Loucy (cell line): ENCODE results near the gene PROM2.
"Not testable (repeated sequence)": the region's sequence is repeated elsewhere in the genome, so short reads cannot be mapped to it uniquely, and the experiment has no call there.

Experiments used
- H2AFZ ChIP-seq: fragments of 200-600 bp; sonication (generic); 2 replicates; pipeline ENCODE4 v1.6.0; 2016; ENCODE audit warnings: antibody characterized with exemption, mild to moderate bottlenecking, low read length, moderate library complexity
- H3F3A ChIP-seq: fragments of 200-600 bp; 2 replicates; pipeline ENCODE4 v1.6.0; 2016; ENCODE audit warnings: antibody characterized with exemption, low read depth, mild to moderate bottlenecking
- H3K27me3 ChIP-seq: fragments of 200-600 bp; sonication (generic); 2 replicates; pipeline ENCODE4 v1.6.1; 2014; ENCODE audit warnings: low read length, mild to moderate bottlenecking; ENCODE audit not compliant: insufficient read depth, poor library complexity, severe bottlenecking
- H3K36me3 ChIP-seq: fragments of 200-600 bp; sonication (generic); 2 replicates; pipeline ENCODE4 v1.6.1; 2016; ENCODE audit warnings: low read length; ENCODE audit not compliant: insufficient read depth
- H3K4me1 ChIP-seq: fragments of 200-600 bp; sonication (generic); 2 replicates; pipeline ENCODE4 v1.5.1; 2014; ENCODE audit warnings: low read length, mild to moderate bottlenecking; ENCODE audit not compliant: insufficient read depth, poor library complexity, severe bottlenecking
- H3K4me2 ChIP-seq: fragments of 200-600 bp; sonication (generic); 2 replicates; pipeline ENCODE4 v1.6.0; 2014; ENCODE audit warnings: antibody characterized with exemption, low read length, low read depth, mild to moderate bottlenecking; ENCODE audit not compliant: poor library complexity, severe bottlenecking
- H3K4me3 ChIP-seq: fragments of 200-600 bp; sonication (generic); 2 replicates; pipeline ENCODE4 v1.5.1; 2014; ENCODE audit warnings: low read length, mild to moderate bottlenecking, mixed read lengths; ENCODE audit not compliant: poor library complexity, severe bottlenecking
- H3K79me2 ChIP-seq: fragments of 200-600 bp; sonication (generic); 2 replicates; pipeline ENCODE4 v1.6.1; 2014; ENCODE audit warnings: low read length; ENCODE audit not compliant: insufficient read depth
- H3K9ac ChIP-seq: fragments of 200-600 bp; sonication (generic); 2 replicates; pipeline ENCODE4 v1.6.0; 2014; ENCODE audit warnings: mild to moderate bottlenecking, low read depth, low read length, moderate library complexity; ENCODE audit not compliant: poor library complexity, severe bottlenecking
- H3K9me2 ChIP-seq: fragments of 200-600 bp; sonication (generic); replicated peaks from 2 replicates; pipeline ENCODE4 v1.6.1; 2016; ENCODE audit warnings: low read depth, low read length, mixed read lengths
- H3K9me3 ChIP-seq: fragments of 200-600 bp; sonication (generic); 2 replicates; pipeline ENCODE4 v1.6.1; 2014; ENCODE audit warnings: mild to moderate bottlenecking, antibody characterized with exemption, low read length, low read depth; ENCODE audit not compliant: insufficient read depth
- H4K20me1 ChIP-seq: fragments of 200-600 bp; sonication (generic); 2 replicates; pipeline ENCODE4 v1.6.0; 2014; ENCODE audit warnings: antibody characterized with exemption, low read length, mild to moderate bottlenecking; ENCODE audit not compliant: insufficient read depth, poor library complexity, severe bottlenecking
- EZH2phosphoT487 ChIP-seq: fragments of 200-600 bp; IDR thresholded peaks from 2 replicates; pipeline ENCODE4 v1.6.1; 2018; ENCODE audit warnings: antibody characterized with exemption, mild to moderate bottlenecking, moderate library complexity, borderline replicate concordance
- TF ChIP-seq, protein P1 (sequence below): fragments of 200-600 bp; sonication (generic); conservative IDR thresholded peaks from 2 replicates; pipeline ENCODE4 v1.5.1; 2014; ENCODE audit warnings: mild to moderate bottlenecking, antibody characterized with exemption, low read length

Gene PROM2

GRCh38 chr2:95269036-95269680, 5.1 kb upstream of the PROM2 start:
- H3K27me3 ChIP-seq, result no peaks in the 10 kb centered on the region
- H3K79me2 ChIP-seq, result no peaks in the 10 kb centered on the region
- H3K9me3 ChIP-seq, result no peaks in the 10 kb centered on the region; the same call in 1 of the 2 replicates
- no peak overlapping the region for H3K9ac ChIP-seq
- no peaks in the 10 kb centered on the region for H3K4me1 ChIP-seq
- no peaks in the 10 kb centered on the region for H3K9me2 ChIP-seq
- no peaks in the 10 kb centered on the region for H3K36me3 ChIP-seq
- no peaks in the 10 kb centered on the region for H4K20me1 ChIP-seq
- no peak overlapping the region for H3K4me2 ChIP-seq
- H2AFZ ChIP-seq, result no peak overlapping the region
- TF ChIP-seq, protein P1, sequence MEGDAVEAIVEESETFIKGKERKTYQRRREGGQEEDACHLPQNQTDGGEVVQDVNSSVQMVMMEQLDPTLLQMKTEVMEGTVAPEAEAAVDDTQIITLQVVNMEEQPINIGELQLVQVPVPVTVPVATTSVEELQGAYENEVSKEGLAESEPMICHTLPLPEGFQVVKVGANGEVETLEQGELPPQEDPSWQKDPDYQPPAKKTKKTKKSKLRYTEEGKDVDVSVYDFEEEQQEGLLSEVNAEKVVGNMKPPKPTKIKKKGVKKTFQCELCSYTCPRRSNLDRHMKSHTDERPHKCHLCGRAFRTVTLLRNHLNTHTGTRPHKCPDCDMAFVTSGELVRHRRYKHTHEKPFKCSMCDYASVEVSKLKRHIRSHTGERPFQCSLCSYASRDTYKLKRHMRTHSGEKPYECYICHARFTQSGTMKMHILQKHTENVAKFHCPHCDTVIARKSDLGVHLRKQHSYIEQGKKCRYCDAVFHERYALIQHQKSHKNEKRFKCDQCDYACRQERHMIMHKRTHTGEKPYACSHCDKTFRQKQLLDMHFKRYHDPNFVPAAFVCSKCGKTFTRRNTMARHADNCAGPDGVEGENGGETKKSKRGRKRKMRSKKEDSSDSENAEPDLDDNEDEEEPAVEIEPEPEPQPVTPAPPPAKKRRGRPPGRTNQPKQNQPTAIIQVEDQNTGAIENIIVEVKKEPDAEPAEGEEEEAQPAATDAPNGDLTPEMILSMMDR, result no peak
- no peak for TF ChIP-seq EZH2phosphoT487
- H3K4me3 ChIP-seq, result no peak overlapping the region
- H3F3A ChIP-seq, result no peaks in the 10 kb centered on the region

GRCh38 chr2:95269745-95270144, 4.5 kb upstream of the PROM2 start:
- not testable (repeated sequence) for H4K20me1 ChIP-seq, H3K27me3 ChIP-seq, H3K4me1 ChIP-seq, H3K9me3 ChIP-seq, H2AFZ ChIP-seq, H3K9ac ChIP-seq, H3K79me2 ChIP-seq, H3K4me3 ChIP-seq, H3F3A ChIP-seq, H3K4me2 ChIP-seq, H3K36me3 ChIP-seq, H3K9me2 ChIP-seq

- Histone ChIP-seq H3K4me3 (no peak overlapping the region), H3K9ac (no peak overlapping the region), H3K9me2 (no peaks in the 10 kb centered on the region), H2AFZ (no peak overlapping the region), H3K79me2 (no peaks in the 10 kb centered on the region), H3F3A (no peaks in the 10 kb centered on the region), H3K4me1 (no peaks in the 10 kb centered on the region), H3K36me3 (no peaks in the 10 kb centered on the region), H3K27me3 (no peaks in the 10 kb centered on the region), H4K20me1 (no peaks in the 10 kb centered on the region), H3K9me3 (no peaks in the 10 kb centered on the region; the same call in 1 of the 2 replicates), H3K4me2 (no peak overlapping the region)
- TF ChIP-seq, protein P1, result no peak
- no peak for TF ChIP-seq EZH2phosphoT487
Measured at GRCh38 chr2:95270541-95271081, 3.6 kb upstream of the PROM2 start.
